Keratinocyte (primary cell): ENCODE results near the gene TPO. TPM values are rescaled to one million over a fixed set of nuclear protein-coding genes. Genes with fewer than 3 reads are reported as not detected.

Experiments used
- DNase-seq: peaks from one replicate; pipeline ENCODE4 v3.0.0-alpha.2; 2011; ENCODE audit warnings: low read depth, missing footprints, low spot score
- FAIRE-seq: peaks from 2 replicates; lab custom pipeline; 2011; peaks lifted over from hg19 to GRCh38; lab: Jason Lieb, UNC
- H2AFZ ChIP-seq: 2 replicates; pipeline ENCODE4 v1.6.0; 2012; ENCODE audit warnings: low read length, control low read depth, inconsistent platforms; ENCODE audit not compliant: control insufficient read depth
- H3K27ac ChIP-seq: 2 replicates; pipeline ENCODE4 v1.5.1; 2011; ENCODE audit warnings: low read length; ENCODE audit not compliant: control insufficient read depth, insufficient read depth
- H3K27me3 ChIP-seq: 3 replicates; pipeline ENCODE4 v1.6.0; 2011; ENCODE audit warnings: low read length; ENCODE audit not compliant: control insufficient read depth, insufficient read depth; ENCODE audit errors: extremely low read depth
- H3K36me3 ChIP-seq, 2 experiments: 2 replicates in 1 of 2; 3 replicates in 1 of 2; pipeline ENCODE4 v1.5.1; 2011; ENCODE audit warnings: low read length in 2 of 2, mild to moderate bottlenecking in 1 of 2; ENCODE audit not compliant: control insufficient read depth in 2 of 2, insufficient read depth in 2 of 2; ENCODE audit errors: extremely low read depth in 1 of 2
- H3K4me1 ChIP-seq: 3 replicates; pipeline ENCODE4 v1.5.1; 2011; ENCODE audit warnings: low read length; ENCODE audit not compliant: control insufficient read depth, insufficient read depth; ENCODE audit errors: extremely low read depth
- H3K4me2 ChIP-seq: 3 replicates; pipeline ENCODE4 v1.6.0; 2011; ENCODE audit warnings: low read depth, low read length; ENCODE audit not compliant: control insufficient read depth, insufficient read depth; ENCODE audit errors: extremely low read depth
- H3K4me3 ChIP-seq, 3 experiments: fragments of 200-600 bp in 1 of 3; sonication (generic) in 1 of 3; 2 replicates in 2 of 3; 3 replicates in 1 of 3; pipeline ENCODE4 v1.5.1; 2011 to 2016; ENCODE audit warnings: low read length in 3 of 3, mild to moderate bottlenecking in 3 of 3, control low read depth in 2 of 3, inconsistent platforms in 1 of 3, low read depth in 1 of 3, mixed read lengths in 1 of 3, mixed run types in 1 of 3, moderate library complexity in 1 of 3; ENCODE audit not compliant: control insufficient read depth in 2 of 3, insufficient read depth in 2 of 3; ENCODE audit errors: extremely low read depth in 1 of 3
- H3K79me2 ChIP-seq: 2 replicates; pipeline ENCODE4 v1.6.0; 2012; ENCODE audit warnings: low read length; ENCODE audit not compliant: control insufficient read depth, insufficient read depth
- H3K9ac ChIP-seq: 3 replicates; pipeline ENCODE4 v1.6.0; 2011; ENCODE audit warnings: low read length; ENCODE audit not compliant: control insufficient read depth, insufficient read depth; ENCODE audit errors: extremely low read depth
- H3K9me1 ChIP-seq: 3 replicates; pipeline ENCODE4 v1.6.0; 2011; ENCODE audit warnings: low read length; ENCODE audit not compliant: control insufficient read depth, insufficient read depth; ENCODE audit errors: extremely low read depth
- H3K9me3 ChIP-seq: 2 replicates; pipeline ENCODE4 v1.5.1; 2012; ENCODE audit warnings: low read depth, low read length; ENCODE audit not compliant: control insufficient read depth
- H4K20me1 ChIP-seq: 3 replicates; pipeline ENCODE4 v1.6.0; 2011; ENCODE audit warnings: low read length; ENCODE audit not compliant: control insufficient read depth, insufficient read depth; ENCODE audit errors: extremely low read depth
- EZH2 ChIP-seq: IDR thresholded peaks from one replicate; pipeline ENCODE4 v1.6.1; 2012; ENCODE audit warnings: inconsistent platforms, mild to moderate bottlenecking, low read length, moderate library complexity
- dilution Hi-C: fragments of 300-500 bp; cut with MboI; formaldehyde crosslinking; loops from one replicate; pipeline ENCODE4 v1.7.0; 2020; ENCODE audit warnings: low sequenced_read_pairs; ENCODE audit not compliant: extremely low pct_ligation_motif_present
- polyA plus RNA-seq, 5 experiments: library from polyadenylated mRNA; depleted of rRNA in 3 of 5; stranded (reverse) in 3 of 5; stranded (forward) in 1 of 5; unstranded in 1 of 5; fragments of >200 nt; gene quantifications; 1 replicate in 1 of 5; 2 replicates in 3 of 5; 3 replicates in 1 of 5; pipeline versions ENCODE4 v1.2.1 to v1.2.3, GENCODE V29; 2011 to 2012; ENCODE audit warnings: missing spikeins in 2 of 5, low read depth in 1 of 5, low replicate concordance in 1 of 5
- TF ChIP-seq, protein P1 (sequence below), 3 experiments: IDR thresholded peaks in 1 of 3; conservative IDR thresholded peaks in 1 of 3; optimal IDR thresholded peaks in 1 of 3; 2 replicates in 2 of 3; 3 replicates in 1 of 3; pipeline versions ENCODE3 to v1.5.1; 2011; ENCODE audit warnings: low read length in 3 of 3, mild to moderate bottlenecking in 3 of 3, moderate library complexity in 2 of 3, control low read depth in 1 of 3, inconsistent platforms in 1 of 3; ENCODE audit not compliant: insufficient read depth in 2 of 3; ENCODE audit errors: extremely low read depth in 1 of 3

The TPO gene
- polyA plus RNA-seq, 1 donor (not counting 4 experiments of a cell fraction or from before 2014, with no cell fraction given) = 0.07 TPM

DNA sequence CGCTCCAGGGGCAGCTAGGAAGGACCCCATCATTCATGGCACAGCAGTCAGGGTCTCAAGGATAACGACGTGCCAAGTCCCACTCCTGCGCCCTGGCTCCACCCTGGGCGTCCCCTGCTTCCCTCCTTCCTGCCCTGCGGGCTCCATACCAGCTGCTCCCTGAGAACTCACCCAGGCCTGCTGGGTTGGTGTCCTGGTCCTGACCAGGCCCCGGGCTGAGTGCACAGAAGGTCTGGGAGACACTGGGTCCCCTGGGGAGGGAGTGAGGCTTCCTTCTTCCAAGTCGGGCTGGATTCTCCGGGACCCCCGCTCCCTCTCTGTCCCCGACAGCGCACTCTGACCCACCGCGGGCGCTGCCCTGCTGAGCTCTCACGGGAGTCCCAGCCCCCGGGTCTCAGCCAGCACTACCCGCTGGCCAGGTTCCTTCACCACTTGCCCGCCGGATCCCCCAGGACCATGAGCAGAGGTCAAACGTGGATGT is 170.8 kb downstream of the TPO start:
- no peak for FAIRE-seq
- Histone ChIP-seq H3K9ac (no peak overlapping the region), H3K27ac (no peak overlapping the region), H2AFZ (no peak overlapping the region), H3K4me1 (peaks cover 13% of the 10 kb centered on the region), H3K36me3 (no peaks in the 10 kb centered on the region), H3K27me3 (peaks cover 3% of the 10 kb centered on the region), H3K9me1 (no peaks in the 10 kb centered on the region), H3K4me3 (no peak overlapping the region), H3K9me3 (no peaks in the 10 kb centered on the region), H3K79me2 (no peaks in the 10 kb centered on the region), H3K4me2 (no peak overlapping the region), H4K20me1 (no peaks in the 10 kb centered on the region)
- dilution Hi-C loops = loop anchor here (25.0 kb wide), 1 partner anchor 153 kb away; the partner anchor contains the start of gene PXDN
- no peak for DNase-seq
- no peak for TF ChIP-seq EZH2
- TF ChIP-seq, protein P1, sequence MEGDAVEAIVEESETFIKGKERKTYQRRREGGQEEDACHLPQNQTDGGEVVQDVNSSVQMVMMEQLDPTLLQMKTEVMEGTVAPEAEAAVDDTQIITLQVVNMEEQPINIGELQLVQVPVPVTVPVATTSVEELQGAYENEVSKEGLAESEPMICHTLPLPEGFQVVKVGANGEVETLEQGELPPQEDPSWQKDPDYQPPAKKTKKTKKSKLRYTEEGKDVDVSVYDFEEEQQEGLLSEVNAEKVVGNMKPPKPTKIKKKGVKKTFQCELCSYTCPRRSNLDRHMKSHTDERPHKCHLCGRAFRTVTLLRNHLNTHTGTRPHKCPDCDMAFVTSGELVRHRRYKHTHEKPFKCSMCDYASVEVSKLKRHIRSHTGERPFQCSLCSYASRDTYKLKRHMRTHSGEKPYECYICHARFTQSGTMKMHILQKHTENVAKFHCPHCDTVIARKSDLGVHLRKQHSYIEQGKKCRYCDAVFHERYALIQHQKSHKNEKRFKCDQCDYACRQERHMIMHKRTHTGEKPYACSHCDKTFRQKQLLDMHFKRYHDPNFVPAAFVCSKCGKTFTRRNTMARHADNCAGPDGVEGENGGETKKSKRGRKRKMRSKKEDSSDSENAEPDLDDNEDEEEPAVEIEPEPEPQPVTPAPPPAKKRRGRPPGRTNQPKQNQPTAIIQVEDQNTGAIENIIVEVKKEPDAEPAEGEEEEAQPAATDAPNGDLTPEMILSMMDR (optimal IDR thresholded peaks at IDR 0.05 in 1 of 3, IDR thresholded peaks at IDR 0.05 in 1 of 3, conservative IDR thresholded peaks at IDR 0.05 in 1 of 3; ENCODE audit: extremely low read depth in 1 of 3, insufficient read depth in 2 of 3, low read length in 3 of 3) = no peak

DNA sequence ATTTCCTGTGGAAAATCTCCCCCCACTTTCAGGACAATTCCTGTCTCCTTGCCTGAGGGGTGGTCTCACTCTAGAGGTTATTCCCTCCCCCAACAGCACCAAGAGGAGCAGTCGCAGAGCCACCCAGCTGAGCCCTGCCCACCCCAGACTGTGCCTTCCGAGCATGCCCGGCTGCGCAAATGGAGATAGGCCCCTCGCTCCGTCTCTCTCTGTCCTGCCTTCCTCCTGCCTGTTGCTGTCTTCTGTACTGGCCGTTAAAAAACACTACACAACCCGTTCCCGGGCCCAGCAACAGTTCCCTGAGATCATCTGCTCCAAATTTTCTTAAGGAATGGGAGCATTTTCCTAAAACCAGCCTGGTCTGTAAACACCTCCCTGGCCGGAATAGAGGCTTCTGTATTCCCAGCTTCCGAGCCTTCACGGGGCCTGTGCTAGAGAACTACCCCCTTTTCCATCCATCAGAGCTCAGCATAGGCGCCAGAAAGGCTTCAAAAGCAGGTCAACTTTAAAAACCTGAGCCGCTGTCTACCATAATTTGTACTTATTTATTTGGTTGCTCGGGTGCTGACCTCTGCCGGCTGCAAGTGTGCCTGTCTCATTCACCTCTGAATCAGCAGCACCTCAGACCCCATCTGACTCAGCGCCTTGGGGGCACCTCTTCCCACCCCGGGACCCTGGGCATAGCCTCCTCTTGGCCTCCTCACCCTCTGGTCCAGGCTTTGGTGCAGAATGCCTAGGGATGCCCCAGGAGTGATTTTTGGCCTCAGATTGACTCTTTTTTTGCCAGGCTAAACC is 171.6 kb downstream of the TPO start:
- DNase-seq (no peak), FAIRE-seq (no peak)
- dilution Hi-C loops = loop anchor here (25.0 kb wide), 1 partner anchor 152 kb away; the partner anchor contains the start of gene PXDN

More for the DNA sequence above, 171.6 kb downstream of the TPO start:
- H3K9ac ChIP-seq = no peak overlapping the region
- no peaks in the 10 kb centered on the region for H4K20me1 ChIP-seq
- H3K27me3 ChIP-seq = peaks cover 3% of the 10 kb centered on the region
- H3K4me1 ChIP-seq = peaks cover 10% of the 10 kb centered on the region
- no peaks in the 10 kb centered on the region for H3K9me3 ChIP-seq
- no peaks in the 10 kb centered on the region for H3K36me3 ChIP-seq
- no peak overlapping the region for H3K4me3 ChIP-seq
- no peak overlapping the region for H3K4me2 ChIP-seq
- no peak for TF ChIP-seq EZH2
- TF ChIP-seq, protein P1 (optimal IDR thresholded peaks at IDR 0.05 in 1 of 3, IDR thresholded peaks at IDR 0.05 in 1 of 3, conservative IDR thresholded peaks at IDR 0.05 in 1 of 3; ENCODE audit: extremely low read depth in 1 of 3, insufficient read depth in 2 of 3, low read length in 3 of 3) = peak in 1 of 3 experiments; percentile 13
- H3K79me2 ChIP-seq = no peaks in the 10 kb centered on the region
- H2AFZ ChIP-seq = no peak overlapping the region
- no peak overlapping the region for H3K27ac ChIP-seq
- no peaks in the 10 kb centered on the region for H3K9me1 ChIP-seq
